Forelimb muscle (tissue), 1 donor: ENCODE measurements around the gene CPLX3. TPM values are rescaled to one million over a fixed set of nuclear protein-coding genes. Genes with fewer than 3 reads are reported as not detected.

Experiments
- DNase-seq: peaks from one replicate; pipeline ENCODE4 v3.0.0-alpha.2; 2013; ENCODE audit warnings: low read depth
- polyA plus RNA-seq: library from polyadenylated mRNA; unstranded; fragments of 120-200 nt; gene quantifications from one replicate; pipeline ENCODE4 v1.2.1, GENCODE V29; 2013; ENCODE audit not compliant: insufficient read length

Gene CPLX3
- polyA plus RNA-seq, 1 donor = not detected

GRCh38 chr15:74788042-74788682, 38.3 kb upstream of the CPLX3 start:
- DNase-seq = no peak

- DNase-seq = no peak
Measured at GRCh38 chr15:74788683-74789151, 37.7 kb upstream of the CPLX3 start.

- no peak for DNase-seq
Measured at GRCh38 chr15:74789171-74789631, 37.2 kb upstream of the CPLX3 start.

- no peak for DNase-seq
Measured at GRCh38 chr15:74789741-74790079, 36.7 kb upstream of the CPLX3 start.

- no peak for DNase-seq
Measured at GRCh38 chr15:74790080-74790916, 36.1 kb upstream of the CPLX3 start.

- no peak for DNase-seq
Measured at GRCh38 chr15:74791007-74791406, 35.4 kb upstream of the CPLX3 start.

GRCh38 chr15:74791667-74792066, 34.8 kb upstream of the CPLX3 start:
- no peak for DNase-seq

GRCh38 chr15:74792227-74793016, 34.0 kb upstream of the CPLX3 start:
- DNase-seq = no peak

GRCh38 chr15:74793135-74794028, 33.0 kb upstream of the CPLX3 start:
- DNase-seq = no peak

GRCh38 chr15:74794248-74794969, 32.0 kb upstream of the CPLX3 start:
- no peak for DNase-seq

- DNase-seq = no peak
Measured at GRCh38 chr15:74794970-74795349, 31.5 kb upstream of the CPLX3 start.

- no peak for DNase-seq
Measured at GRCh38 chr15:74795966-74796625, 30.3 kb upstream of the CPLX3 start.

- DNase-seq = no peak
Measured at GRCh38 chr15:74798388-74799254, 27.8 kb upstream of the CPLX3 start.

- no peak for DNase-seq
Measured at GRCh38 chr15:74799255-74799855, 27.1 kb upstream of the CPLX3 start.

- DNase-seq = no peak
Measured at GRCh38 chr15:74799856-74800558, 26.4 kb upstream of the CPLX3 start.

- no peak for DNase-seq
Measured at GRCh38 chr15:74800559-74801094, 25.8 kb upstream of the CPLX3 start.

- no peak for DNase-seq
Measured at GRCh38 chr15:74801311-74801997, 25.0 kb upstream of the CPLX3 start.
